Stimulated activated CD8-positive, alpha-beta memory T cell treated with anti-CD3 and anti-CD28 coated beads, Interleukin-7, amount 100 ng/mL, for 48 hours (primary cell): Measurements from ENCODE around the gene TMC3.

Experiments used
- DNase-seq, 2 donors: peaks; one replicate each; pipeline ENCODE4 v3.0.0-alpha.2; 2020; ENCODE audit warnings: low read depth in 1 of 2; ENCODE audit errors: extremely low read depth in 1 of 2

The TMC3 gene

GRCh38 chr15:81282911-81283310, 91.1 kb downstream of the TMC3 start:
- no peak for DNase-seq

GRCh38 chr15:81282606-81282895, 91.5 kb downstream of the TMC3 start:
- no peak for DNase-seq

- DNase-seq = no peak
Measured at GRCh38 chr15:81281766-81282605, 92.0 kb downstream of the TMC3 start.

GRCh38 chr15:81281456-81281735, 92.6 kb downstream of the TMC3 start:
- no peak for DNase-seq
